Spinal cord (tissue), 10 donors: ENCODE data around the gene SGMS2. TPM values are rescaled to one million over a fixed set of nuclear protein-coding genes. Genes with fewer than 3 reads are reported as not detected.
"Not testable (repeated sequence)": the region's sequence is repeated elsewhere in the genome, so short reads cannot be mapped to it uniquely, and the experiment has no call there.

ENCODE experiments used
- DNase-seq, 6 donors: peaks; one replicate each; pipeline versions ENCODE4 v3.0.0 to v3.0.0-alpha.2; 2013 to 2015; ENCODE audit warnings: low spot score in 6 of 6, low read depth in 4 of 6
- H3K27ac ChIP-seq: one replicate; pipeline ENCODE4 v1.5.1; 2013; ENCODE audit warnings: low read depth, low read length, control low read depth
- H3K27me3 ChIP-seq: one replicate; pipeline ENCODE4 v1.6.1; 2013; ENCODE audit warnings: low read length; ENCODE audit not compliant: control insufficient read depth, insufficient read depth
- H3K36me3 ChIP-seq: one replicate; pipeline ENCODE4 v1.6.1; 2013; ENCODE audit warnings: low read length; ENCODE audit not compliant: control insufficient read depth, insufficient read depth
- H3K4me1 ChIP-seq: one replicate; pipeline ENCODE4 v1.6.1; 2013; ENCODE audit warnings: low read length; ENCODE audit not compliant: control insufficient read depth, insufficient read depth
- H3K4me3 ChIP-seq: one replicate; pipeline ENCODE4 v1.5.1; 2013; ENCODE audit warnings: low read depth, low read length, control low read depth
- H3K9me3 ChIP-seq: one replicate; pipeline ENCODE4 v1.6.1; 2013; ENCODE audit warnings: low read length; ENCODE audit not compliant: control insufficient read depth, insufficient read depth
- WGBS: methylation state at CpG from one replicate; pipeline ENCODE4 v1.1.5; 2013; ENCODE audit warnings: missing lambda C conversion rate; ENCODE audit not compliant: insufficient coverage; 5-methylcytosine and 5-hydroxymethylcytosine counted together
- polyA plus RNA-seq, 2 donors: library from polyadenylated mRNA; unstranded; fragments of 120-200 nt; gene quantifications; one replicate each; pipeline ENCODE4 v1.2.1, GENCODE V29; 2013; ENCODE audit not compliant: insufficient read length in 2 of 2
- total RNA-seq, 2 donors: library from RNA; depleted of rRNA in 1 of 2; stranded (reverse); fragments of 120-200 nt in 1 of 2; fragments of >200 nt in 1 of 2; gene quantifications; one replicate each; pipeline versions ENCODE4 v1.2.3 to v1.2.4, GENCODE V29; 2013 to 2014
- donor health status: healthy.

SGMS2 gene
- total and polyA plus RNA-seq, 4 donors, result 2.0 to 16.9 (median 9.1) TPM

DNA sequence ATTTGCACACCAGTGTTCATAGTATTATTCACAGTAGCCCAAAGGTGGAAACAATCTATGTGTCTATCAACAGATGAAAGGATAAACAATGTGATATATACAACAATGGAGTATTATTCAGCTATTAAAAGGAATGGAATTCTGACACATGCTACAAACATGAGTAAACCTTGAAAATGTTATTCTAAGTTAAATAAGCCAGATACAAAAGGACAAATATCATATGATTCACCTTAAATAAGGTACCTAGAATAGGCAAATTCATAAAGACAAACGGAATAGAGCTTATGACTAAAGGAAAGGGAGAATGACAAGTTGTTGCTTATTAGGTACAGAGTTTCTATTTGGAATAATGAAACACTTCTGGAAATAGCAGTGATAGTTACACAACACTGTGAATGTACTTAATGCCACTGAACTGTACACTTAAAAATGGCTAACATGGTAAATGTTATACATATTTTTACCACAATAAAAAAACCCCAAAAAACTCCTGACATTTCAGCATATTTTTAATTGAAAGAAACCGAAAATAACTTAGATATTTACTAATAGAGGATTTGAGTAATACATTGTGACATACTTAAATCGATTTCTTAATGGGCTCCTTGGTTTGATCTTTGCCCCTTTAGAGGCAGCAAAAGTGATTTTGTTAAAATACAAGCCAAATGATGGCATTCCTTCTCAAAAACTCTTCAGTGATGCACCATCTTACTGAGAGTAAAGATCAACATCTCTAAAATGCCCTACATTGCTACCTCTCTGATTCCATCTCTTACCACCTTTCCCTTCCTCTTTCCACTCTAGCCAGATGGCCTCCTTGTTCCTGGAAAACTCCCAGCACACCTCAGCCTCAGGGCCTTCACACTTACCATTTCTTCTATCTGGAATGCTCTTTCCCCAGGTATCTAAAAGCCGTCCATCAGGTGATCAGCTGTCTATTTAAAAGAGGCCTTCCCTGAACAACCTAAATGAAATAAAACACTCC, 98.0 kb downstream of the SGMS2 start:
- Histone ChIP-seq H3K4me3 (no peak overlapping the region), H3K9me3 (peaks cover 5% of the 10 kb centered on the region), H3K36me3 (no peaks in the 10 kb centered on the region), H3K27ac (no peak overlapping the region), H3K27me3 (no peaks in the 10 kb centered on the region), H3K4me1 (no peaks in the 10 kb centered on the region)
- no peak for DNase-seq
- 100% methylated on average over 1 of the region's 4 CpGs for WGBS

GRCh38 chr4:107925713-107926112, 101.0 kb downstream of the SGMS2 start:
- H3K9me3 ChIP-seq, H3K4me1 ChIP-seq, H3K36me3 ChIP-seq, H3K27me3 ChIP-seq, H3K27ac ChIP-seq, DNase-seq, H3K4me3 ChIP-seq: not testable (repeated sequence)

- not testable (repeated sequence) for H3K27ac ChIP-seq, H3K9me3 ChIP-seq, H3K36me3 ChIP-seq, H3K4me1 ChIP-seq, H3K27me3 ChIP-seq, DNase-seq, H3K4me3 ChIP-seq
- no CpG with 5 or more reads among the region's 4 CpGs for WGBS
These were observed 102.1 kb downstream of the SGMS2 start for GRCh38 chr4:107926875-107927274.

- Histone ChIP-seq H3K4me3 (peak within 1 kb of the TSS; percentile 49), H3K9me3 (no peaks in the 10 kb centered on the region), H3K27ac (peak within 1 kb of the TSS; percentile 57), H3K4me1 (peaks cover 12% of the 10 kb centered on the region), H3K36me3 (no peaks in the 10 kb centered on the region), H3K27me3 (no peaks in the 10 kb centered on the region)
- under 1% methylated on average over 77 of the region's 78 CpGs for WGBS
- peak; percentile 43 to 94 (median 64) for DNase-seq
These were observed 106.4 kb downstream of the SGMS2 start, which contains the start of gene CYP2U1 for GRCh38 chr4:107930821-107931774. CYP2U1 (plus strand) TSS chr4:107931549; CDS start chr4:107931644, 95 bp downstream.

- Histone ChIP-seq H3K27ac (no peak overlapping the region), H3K9me3 (no peaks in the 10 kb centered on the region), H3K4me1 (peaks cover 12% of the 10 kb centered on the region), H3K4me3 (peak overlapping the region; percentile 49), H3K27me3 (no peaks in the 10 kb centered on the region), H3K36me3 (no peaks in the 10 kb centered on the region)
- 1% methylated on average over 43 of the region's 45 CpGs for WGBS
- peak in 2 of 6 donors; percentile 15 to 17 for DNase-seq
These were observed 107.1 kb downstream of the SGMS2 start for GRCh38 chr4:107931775-107932321.

DNA sequence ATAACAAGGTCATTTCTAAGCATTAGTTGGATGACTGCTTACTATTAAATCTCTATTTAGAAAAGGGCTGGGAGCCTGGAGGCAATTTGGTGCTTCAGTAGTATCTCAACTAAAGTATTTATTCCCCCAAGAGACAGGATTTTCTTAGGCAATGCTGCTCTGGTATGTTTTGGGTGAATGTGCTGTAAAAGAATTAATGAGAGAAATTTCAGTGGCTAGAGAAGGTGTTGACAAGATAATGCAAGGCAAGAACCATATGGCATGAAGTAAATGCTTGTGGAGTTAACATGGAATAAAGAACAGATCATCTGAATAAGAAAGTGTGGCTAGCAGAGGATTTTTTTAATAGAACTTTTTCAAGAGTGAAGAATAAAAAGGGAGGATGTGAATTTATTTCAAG, 110.5 kb downstream of the SGMS2 start:
- no peaks in the 10 kb centered on the region for H3K9me3 ChIP-seq
- H3K27ac ChIP-seq, result no peak overlapping the region
- no peak for DNase-seq
- no peaks in the 10 kb centered on the region for H3K27me3 ChIP-seq
- peaks cover 12% of the 10 kb centered on the region for H3K4me1 ChIP-seq
- H3K36me3 ChIP-seq, result peaks cover 3% of the 10 kb centered on the region
- H3K4me3 ChIP-seq, result no peak overlapping the region

DNA sequence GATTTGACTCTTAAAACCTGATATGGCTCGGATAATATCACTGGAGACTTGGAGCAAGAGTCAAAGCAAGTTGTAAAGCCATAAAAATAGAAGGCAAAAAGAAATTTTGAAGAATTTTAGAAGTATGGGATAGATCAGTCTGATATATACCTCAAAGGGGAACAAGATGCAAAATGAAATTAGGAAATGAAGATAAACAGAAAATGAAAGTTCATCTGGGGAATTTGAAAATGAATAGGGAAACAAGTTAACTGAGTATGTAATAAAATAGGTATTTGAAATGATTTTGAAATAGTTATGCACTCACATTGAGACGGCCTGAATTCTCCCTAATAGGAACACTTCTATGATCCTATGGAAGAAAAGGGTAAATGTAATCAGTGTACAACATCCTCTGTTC, 112.3 kb downstream of the SGMS2 start:
- Histone ChIP-seq H3K9me3 (no peaks in the 10 kb centered on the region), H3K36me3 (peaks cover 3% of the 10 kb centered on the region), H3K4me1 (peaks cover 2% of the 10 kb centered on the region), H3K4me3 (no peak overlapping the region), H3K27me3 (no peaks in the 10 kb centered on the region), H3K27ac (no peak overlapping the region)
- no peak for DNase-seq
- WGBS, result no CpG with 5 or more reads among the region's 2 CpGs

DNA sequence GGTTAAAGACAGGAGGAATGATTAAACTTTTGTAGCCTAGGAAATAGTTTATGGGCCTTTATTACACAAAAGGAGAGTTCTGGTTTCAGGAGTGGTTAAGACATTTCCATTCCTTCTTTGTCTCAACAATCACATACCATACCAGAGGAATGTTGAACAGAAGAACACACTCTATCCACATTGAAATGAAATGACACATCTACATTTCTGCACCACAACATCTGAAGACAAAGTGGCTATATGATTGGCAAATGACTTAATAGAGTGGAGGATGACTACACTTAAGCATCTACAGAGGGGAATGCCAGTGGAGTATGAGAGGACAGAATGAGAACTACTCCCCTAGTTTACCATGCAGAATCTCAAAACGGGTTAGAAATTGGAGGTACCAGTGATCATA, 114.6 kb downstream of the SGMS2 start:
- no peak overlapping the region for H3K4me3 ChIP-seq
- no CpG with 5 or more reads among the region's 1 CpG for WGBS
- H3K27me3 ChIP-seq, result no peaks in the 10 kb centered on the region
- peaks cover 3% of the 10 kb centered on the region for H3K9me3 ChIP-seq
- no peak for DNase-seq
- H3K36me3 ChIP-seq, result peaks cover 3% of the 10 kb centered on the region
- H3K4me1 ChIP-seq, result no peaks in the 10 kb centered on the region
- H3K27ac ChIP-seq, result no peak overlapping the region

- H3K27ac ChIP-seq, result no peak overlapping the region
- H3K36me3 ChIP-seq, result peaks cover 9% of the 10 kb centered on the region
- peaks cover 3% of the 10 kb centered on the region for H3K9me3 ChIP-seq
- no CpG with 5 or more reads among the region's 3 CpGs for WGBS
- no peaks in the 10 kb centered on the region for H3K4me1 ChIP-seq
- H3K4me3 ChIP-seq, result no peak overlapping the region
- H3K27me3 ChIP-seq, result no peaks in the 10 kb centered on the region
- no peak for DNase-seq
These were observed 121.1 kb downstream of the SGMS2 start for GRCh38 chr4:107945809-107946208.
